Osteocyte (in vitro differentiated cells): ENCODE data around the gene RGS3. TPM values are rescaled to one million over a fixed set of nuclear protein-coding genes. Genes with fewer than 3 reads are reported as not detected.

Experiments
- DNase-seq: peaks from one replicate; pipeline ENCODE4 v3.0.0; 2021; ENCODE audit warnings: mixed read lengths; ENCODE audit not compliant: unreplicated experiment; ENCODE audit errors: extremely low spot score
- H3K27ac Mint-ChIP-seq: one replicate; pipeline ENCODE4 v1.8.0; 2021; ENCODE audit warnings: mild to moderate bottlenecking, mixed read lengths; ENCODE audit not compliant: unreplicated experiment
- H3K27me3 Mint-ChIP-seq: one replicate; pipeline ENCODE4 v1.8.0; 2021; ENCODE audit warnings: mixed read lengths; ENCODE audit not compliant: unreplicated experiment
- H3K36me3 Mint-ChIP-seq: one replicate; pipeline ENCODE4 v1.8.0; 2021; ENCODE audit warnings: mixed read lengths; ENCODE audit not compliant: unreplicated experiment
- H3K4me1 Mint-ChIP-seq: one replicate; pipeline ENCODE4 v1.8.0; 2021; ENCODE audit warnings: mixed read lengths; ENCODE audit not compliant: unreplicated experiment
- H3K4me3 Mint-ChIP-seq: one replicate; pipeline ENCODE4 v1.8.0; 2021; ENCODE audit warnings: mild to moderate bottlenecking, moderate library complexity, mixed read lengths; ENCODE audit not compliant: unreplicated experiment
- H3K9me3 Mint-ChIP-seq: one replicate; pipeline ENCODE4 v1.8.0; 2021; ENCODE audit warnings: mixed read lengths; ENCODE audit not compliant: unreplicated experiment
- total RNA-seq: library from RNA; stranded (reverse); gene quantifications from 2 replicates; pipeline ENCODE4 v1.2.1, GENCODE V29; 2021
- TF ChIP-seq, protein P1 (sequence below): fragments of 200-600 bp; sonication (generic); IDR thresholded peaks from 2 replicates; pipeline ENCODE4 v1.5.0; 2021; ENCODE audit warnings: antibody characterized with exemption, mild to moderate bottlenecking, moderate library complexity

Gene RGS3
- total RNA-seq, 1 donor from 2014 or later = 67.8 TPM

DNA sequence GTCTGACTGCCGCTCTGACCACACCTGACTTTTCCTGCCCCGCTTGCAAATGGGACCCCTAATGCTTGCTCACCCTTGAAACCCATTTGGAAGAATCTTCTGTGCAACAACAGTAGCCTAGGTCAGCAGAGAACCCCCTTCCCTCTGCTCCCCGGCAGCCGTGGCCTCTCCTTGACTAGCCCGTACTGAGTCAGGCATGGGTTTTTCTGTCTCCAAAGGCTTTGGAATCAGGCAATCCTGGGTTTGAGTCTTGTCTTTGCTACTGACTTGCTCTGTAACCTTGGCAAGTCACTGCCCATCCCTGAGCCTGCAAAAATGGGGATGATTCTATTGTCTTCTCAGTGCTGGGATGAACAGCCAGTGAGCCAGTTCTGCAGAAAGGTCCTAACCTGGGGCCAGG is 135.4 kb downstream of the RGS3 start:
- Mint-ChIP-seq H3K4me3 (no peak overlapping the region), H3K36me3 (peaks cover 19% of the 10 kb centered on the region), H3K4me1 (peaks cover 76% of the 10 kb centered on the region), H3K27me3 (no peaks in the 10 kb centered on the region), H3K9me3 (no peaks in the 10 kb centered on the region), H3K27ac (peak overlapping the region; percentile 56)
- TF ChIP-seq, protein P1, sequence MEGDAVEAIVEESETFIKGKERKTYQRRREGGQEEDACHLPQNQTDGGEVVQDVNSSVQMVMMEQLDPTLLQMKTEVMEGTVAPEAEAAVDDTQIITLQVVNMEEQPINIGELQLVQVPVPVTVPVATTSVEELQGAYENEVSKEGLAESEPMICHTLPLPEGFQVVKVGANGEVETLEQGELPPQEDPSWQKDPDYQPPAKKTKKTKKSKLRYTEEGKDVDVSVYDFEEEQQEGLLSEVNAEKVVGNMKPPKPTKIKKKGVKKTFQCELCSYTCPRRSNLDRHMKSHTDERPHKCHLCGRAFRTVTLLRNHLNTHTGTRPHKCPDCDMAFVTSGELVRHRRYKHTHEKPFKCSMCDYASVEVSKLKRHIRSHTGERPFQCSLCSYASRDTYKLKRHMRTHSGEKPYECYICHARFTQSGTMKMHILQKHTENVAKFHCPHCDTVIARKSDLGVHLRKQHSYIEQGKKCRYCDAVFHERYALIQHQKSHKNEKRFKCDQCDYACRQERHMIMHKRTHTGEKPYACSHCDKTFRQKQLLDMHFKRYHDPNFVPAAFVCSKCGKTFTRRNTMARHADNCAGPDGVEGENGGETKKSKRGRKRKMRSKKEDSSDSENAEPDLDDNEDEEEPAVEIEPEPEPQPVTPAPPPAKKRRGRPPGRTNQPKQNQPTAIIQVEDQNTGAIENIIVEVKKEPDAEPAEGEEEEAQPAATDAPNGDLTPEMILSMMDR = no peak
- no peak for DNase-seq

GRCh38 chr9:113599646-113600022 is 136.1 kb downstream of the RGS3 start:
- Mint-ChIP-seq H3K27me3 (no peaks in the 10 kb centered on the region), H3K27ac (peak overlapping the region; percentile 56), H3K4me1 (peaks cover 68% of the 10 kb centered on the region), H3K4me3 (no peak overlapping the region), H3K36me3 (peaks cover 19% of the 10 kb centered on the region), H3K9me3 (no peaks in the 10 kb centered on the region)
- TF ChIP-seq, protein P1 = no peak
- DNase-seq = no peak

DNA sequence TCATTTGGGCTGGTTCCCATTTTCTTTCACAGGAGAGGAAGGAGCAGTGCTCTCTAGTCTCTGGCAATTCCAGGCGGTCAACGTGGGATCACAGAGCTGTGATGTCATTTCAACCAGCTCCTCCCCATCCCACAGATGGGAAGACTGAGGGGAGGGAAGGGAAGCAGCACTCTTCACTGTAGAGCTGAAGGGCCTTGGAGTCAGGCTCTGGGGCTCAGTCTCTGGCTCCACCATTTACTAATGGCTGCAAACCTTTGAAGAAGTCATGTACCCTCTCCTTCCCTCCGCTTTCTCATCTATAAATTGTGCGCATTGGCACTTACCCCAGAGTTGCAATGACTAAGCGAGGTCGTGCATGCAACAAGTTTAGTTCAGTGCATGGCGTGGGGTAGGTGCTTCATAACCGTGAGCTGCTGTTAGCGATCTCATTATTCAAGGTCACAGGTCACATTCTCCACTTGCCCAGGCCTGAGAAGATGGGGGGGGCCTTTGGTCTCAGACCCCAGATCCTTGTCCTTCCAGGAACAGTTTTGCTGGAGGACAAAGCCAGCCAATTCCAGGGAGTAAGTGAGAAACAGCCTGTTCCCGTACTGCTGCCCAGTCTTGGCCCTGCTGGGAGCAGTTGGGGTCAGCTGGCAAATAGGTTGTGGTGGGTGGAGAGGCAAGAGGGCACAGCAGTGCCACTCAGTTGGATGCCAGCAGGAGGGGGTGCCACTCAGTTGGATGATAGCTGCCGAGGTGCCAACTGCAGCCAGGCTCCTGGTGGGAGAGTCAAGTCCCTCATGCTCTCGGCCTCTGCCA is 136.7 kb downstream of the RGS3 start:
- peaks cover 62% of the 10 kb centered on the region for H3K4me1 Mint-ChIP-seq
- no peaks in the 10 kb centered on the region for H3K9me3 Mint-ChIP-seq
- DNase-seq = no peak
- H3K27ac Mint-ChIP-seq = peak overlapping the region; percentile 27
- TF ChIP-seq, protein P1 = no peak
- peaks cover 17% of the 10 kb centered on the region for H3K36me3 Mint-ChIP-seq
- H3K4me3 Mint-ChIP-seq = no peak overlapping the region
- H3K27me3 Mint-ChIP-seq = no peaks in the 10 kb centered on the region

DNA sequence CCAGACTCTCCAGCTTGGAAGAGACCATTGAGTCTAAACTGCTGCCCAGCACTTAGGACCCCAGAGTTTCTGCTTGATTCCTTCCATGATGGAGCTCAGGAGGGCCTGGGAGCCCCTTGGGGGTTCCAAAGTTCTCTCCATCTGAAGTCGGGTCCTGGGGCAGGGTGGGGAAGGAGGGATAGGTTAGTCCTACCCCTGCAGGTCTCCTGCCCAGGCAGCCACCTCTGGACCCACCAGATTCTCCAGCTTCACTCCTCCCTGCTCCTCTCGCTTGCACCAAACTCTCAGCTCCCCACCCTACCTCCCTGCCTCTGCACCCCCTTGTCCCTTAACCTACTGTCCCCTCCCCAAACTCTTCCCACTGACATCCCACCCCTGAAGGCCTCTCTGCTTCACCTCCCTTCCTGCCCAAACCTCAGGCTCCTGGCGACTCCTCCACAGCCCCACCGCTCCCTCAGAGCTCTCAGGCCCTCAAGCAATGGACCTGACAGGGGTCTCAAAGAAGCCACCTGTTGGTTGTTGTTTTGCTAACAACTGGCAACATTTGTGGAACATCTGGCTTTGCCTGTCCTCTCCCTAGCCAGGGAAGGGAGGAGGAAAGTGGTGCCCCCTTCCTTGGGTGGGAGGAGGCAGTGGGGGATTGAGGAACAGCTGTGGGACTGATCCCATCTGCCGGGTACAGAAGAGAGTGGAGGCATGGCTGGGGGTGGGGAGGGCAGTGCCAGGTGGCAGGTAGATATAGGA is 137.5 kb downstream of the RGS3 start:
- Mint-ChIP-seq H3K36me3 (peaks cover 11% of the 10 kb centered on the region), H3K27ac (peak overlapping the region; percentile 68), H3K4me3 (no peak overlapping the region), H3K4me1 (peaks cover 56% of the 10 kb centered on the region), H3K9me3 (no peaks in the 10 kb centered on the region), H3K27me3 (no peaks in the 10 kb centered on the region)
- TF ChIP-seq, protein P1 = no peak
- no peak for DNase-seq

DNA sequence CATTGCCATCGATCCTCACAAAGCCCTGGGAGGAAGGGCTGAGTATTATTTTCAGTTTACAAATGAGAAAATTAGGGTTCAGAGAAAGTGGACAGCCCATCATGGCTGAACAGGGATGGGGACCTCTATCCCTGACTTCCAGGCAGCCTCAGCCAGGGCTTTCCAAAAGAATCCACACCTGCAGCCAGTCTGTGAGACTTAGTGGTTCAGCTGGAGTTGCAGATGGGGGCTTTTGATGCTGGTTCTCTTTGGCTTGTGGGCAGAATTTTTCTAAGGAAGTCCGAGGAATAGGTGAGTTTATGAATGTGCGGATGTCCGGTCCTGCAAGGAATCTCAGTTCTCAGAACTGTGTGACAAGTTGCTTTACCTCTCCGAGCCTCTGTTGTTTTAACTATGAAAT is 138.1 kb downstream of the RGS3 start:
- no peak for DNase-seq
- TF ChIP-seq, protein P1 = no peak
- Mint-ChIP-seq H3K9me3 (no peaks in the 10 kb centered on the region), H3K4me1 (peaks cover 52% of the 10 kb centered on the region), H3K27me3 (no peaks in the 10 kb centered on the region), H3K27ac (peak overlapping the region; percentile 68), H3K4me3 (no peak overlapping the region), H3K36me3 (peaks cover 7% of the 10 kb centered on the region)
